Ascending aorta (tissue), 2 donors: ENCODE measurements around the gene SREK1IP1. TPM values are rescaled to one million over a fixed set of nuclear protein-coding genes. Genes with fewer than 3 reads are reported as not detected.
"Not testable (repeated sequence)": the region's sequence is repeated elsewhere in the genome, so short reads cannot be mapped to it uniquely, and the experiment has no call there.

Source experiments
- DNase-seq, 2 donors: peaks; one replicate each; pipeline ENCODE4 v3.0.0-alpha.2; 2019; ENCODE audit warnings: low spot score in 2 of 2
- H3K27ac ChIP-seq, 2 donors: fragments of 200-600 bp; sonication (generic); one replicate each; pipeline ENCODE4 v1.5.1; 2016 to 2017; ENCODE audit warnings: mild to moderate bottlenecking in 1 of 2
- H3K27me3 ChIP-seq: fragments of 200-600 bp; sonication (generic); one replicate; pipeline ENCODE4 v1.5.1; 2017
- H3K36me3 ChIP-seq, 2 donors: fragments of 200-600 bp; sonication (generic); one replicate each; pipeline ENCODE4 v1.5.1; 2016
- H3K4me1 ChIP-seq, 2 donors: fragments of 200-600 bp; sonication (generic); one replicate each; pipeline ENCODE4 v1.5.1; 2016 to 2017; ENCODE audit warnings: mild to moderate bottlenecking in 1 of 2
- H3K4me3 ChIP-seq, 2 donors: fragments of 200-600 bp; sonication (generic); one replicate each; pipeline ENCODE4 v1.5.1; 2016 to 2017; ENCODE audit warnings: mild to moderate bottlenecking in 1 of 2
- H3K9me3 ChIP-seq, 2 donors: fragments of 200-600 bp; sonication (generic); one replicate each; pipeline ENCODE4 v1.5.1; 2016
- CTCF ChIP-seq, 3 experiments: fragments of 200-600 bp in 2 of 3; fragments of 450-650 bp in 1 of 3; sonication (generic) in 2 of 3; IDR thresholded peaks; one replicate each; pipeline ENCODE4 v1.5.1; 2016 to 2019; ENCODE audit warnings: antibody characterized with exemption in 3 of 3, mild to moderate bottlenecking in 1 of 3, moderate library complexity in 1 of 3
- intact Hi-C: fragments of 100-400 bp; cut with DNase I; formaldehyde crosslinking; loops from one replicate; pipeline ENCODE4 v1.15.1; 2023
- total RNA-seq: library from RNA; depleted of rRNA; stranded (reverse); fragments of >200 nt; gene quantifications from one replicate; pipeline ENCODE4 v1.1.0, GENCODE V29; 2016

SREK1IP1 gene
- total RNA-seq, 1 donor from 2014 or later = 7.9 TPM

DNA sequence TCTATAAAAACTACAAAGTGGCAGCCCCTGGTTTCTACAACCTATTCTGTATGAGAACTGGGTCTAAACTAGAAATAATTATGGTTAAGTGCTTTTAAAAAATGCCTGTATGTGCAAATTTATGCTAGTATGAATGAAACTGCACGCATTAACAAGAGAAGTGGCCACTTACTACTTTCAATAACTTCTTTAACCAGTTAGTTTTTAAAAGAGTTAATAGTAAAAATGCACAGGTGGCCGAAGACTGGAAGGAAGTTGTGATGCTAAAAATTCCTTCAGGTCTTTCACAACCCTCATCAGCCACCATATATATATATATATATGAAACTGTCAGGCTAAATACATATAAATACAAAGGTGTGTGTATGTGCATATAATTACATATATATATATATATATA lies 41.3 kb downstream of the SREK1IP1 start:
- TF ChIP-seq CTCF (IDR thresholded peaks at IDR 0.05) = no peak
- Histone ChIP-seq H3K27ac (no peak overlapping the region), H3K4me3 (no peak overlapping the region), H3K9me3 (no peaks in the 10 kb centered on the region), H3K36me3 (peaks cover 25 to 56% of the 10 kb centered on the region in 2 donors), H3K4me1 (no peaks in the 10 kb centered on the region), H3K27me3 (no peaks in the 10 kb centered on the region)
- no peak for DNase-seq
- intact Hi-C loops = no loop called here

- H3K4me3 ChIP-seq = no peak overlapping the region
- TF ChIP-seq CTCF (IDR thresholded peaks at IDR 0.05) = no peak
Observed at GRCh38 chr5:64722588-64722987, 45.9 kb downstream of the SREK1IP1 start.

GRCh38 chr5:64714495-64714894 lies 54.0 kb downstream of the SREK1IP1 start:
- H3K9me3 ChIP-seq, H3K27me3 ChIP-seq, H3K4me3 ChIP-seq, H3K4me1 ChIP-seq, H3K36me3 ChIP-seq, DNase-seq, intact Hi-C loops, H3K27ac ChIP-seq: not testable (repeated sequence)

More at GRCh38 chr5:64722588-64722987, 45.9 kb downstream of the SREK1IP1 start:
- intact Hi-C loops = no loop called here
- Histone ChIP-seq H3K27me3 (no peaks in the 10 kb centered on the region), H3K9me3 (no peaks in the 10 kb centered on the region), H3K4me1 (no peaks in the 10 kb centered on the region), H3K27ac (no peak overlapping the region), H3K36me3 (peaks cover 20 to 37% of the 10 kb centered on the region in 2 donors)
- no peak for DNase-seq

- no peaks in the 10 kb centered on the region for H3K4me1 ChIP-seq
- no peak for TF ChIP-seq CTCF (IDR thresholded peaks at IDR 0.05)
- DNase-seq = no peak
- intact Hi-C loops = no loop called here
- H3K4me3 ChIP-seq = no peak overlapping the region
- no peaks in the 10 kb centered on the region for H3K9me3 ChIP-seq
- no peak overlapping the region for H3K27ac ChIP-seq
- H3K36me3 ChIP-seq = no peaks in the 10 kb centered on the region
- H3K27me3 ChIP-seq = no peaks in the 10 kb centered on the region
Observed at GRCh38 chr5:64707191-64707590, 61.3 kb downstream of the SREK1IP1 start.

DNA sequence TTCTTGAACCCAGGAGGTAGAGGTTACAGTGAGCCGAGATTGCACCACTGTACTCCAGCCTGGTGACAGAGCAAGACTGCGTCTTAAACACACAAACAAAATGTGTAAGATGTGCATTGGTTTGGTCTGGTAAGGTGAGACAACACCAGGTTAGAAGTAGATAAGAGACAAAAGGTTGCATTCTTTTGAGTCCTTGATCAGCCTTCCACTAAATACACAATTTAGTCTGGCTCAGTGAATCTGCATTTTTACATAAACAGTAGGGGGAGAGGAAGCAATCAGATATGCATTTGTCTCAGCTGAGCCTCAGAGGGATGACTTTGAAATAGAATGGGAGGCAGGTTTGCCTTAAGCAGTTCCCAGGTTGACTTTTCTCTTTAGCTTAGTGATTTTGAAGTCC lies 62.4 kb downstream of the SREK1IP1 start:
- intact Hi-C loops, H3K27me3 ChIP-seq, DNase-seq, H3K9me3 ChIP-seq, H3K4me1 ChIP-seq, H3K4me3 ChIP-seq, H3K36me3 ChIP-seq, H3K27ac ChIP-seq: not testable (repeated sequence)

- no peaks in the 10 kb centered on the region for H3K36me3 ChIP-seq
- no peak for TF ChIP-seq CTCF (IDR thresholded peaks at IDR 0.05)
- H3K9me3 ChIP-seq = peaks cover 0 to 11% of the 10 kb centered on the region in 2 donors
- no peak for DNase-seq
- no peaks in the 10 kb centered on the region for H3K4me1 ChIP-seq
- no peak overlapping the region for H3K4me3 ChIP-seq
- no peak overlapping the region for H3K27ac ChIP-seq
- intact Hi-C loops = no loop called here
- no peaks in the 10 kb centered on the region for H3K27me3 ChIP-seq
Observed at GRCh38 chr5:64700765-64701164, 67.7 kb downstream of the SREK1IP1 start.

- DNase-seq, H3K27ac ChIP-seq, H3K4me3 ChIP-seq, intact Hi-C loops, H3K36me3 ChIP-seq, H3K4me1 ChIP-seq, H3K27me3 ChIP-seq: not testable (repeated sequence)
- peaks cover 0 to 11% of the 10 kb centered on the region in 2 donors for H3K9me3 ChIP-seq
Observed at GRCh38 chr5:64696414-64696813, 72.1 kb downstream of the SREK1IP1 start.
